ENCODE measurements around the gene RRM1. TPM values are rescaled to one million over a fixed set of nuclear protein-coding genes. Genes with fewer than 3 reads are reported as not detected.

Gene RRM1
- total RNA-seq, 1 experiment from 2014 or later, result 138 TPM

DNA sequence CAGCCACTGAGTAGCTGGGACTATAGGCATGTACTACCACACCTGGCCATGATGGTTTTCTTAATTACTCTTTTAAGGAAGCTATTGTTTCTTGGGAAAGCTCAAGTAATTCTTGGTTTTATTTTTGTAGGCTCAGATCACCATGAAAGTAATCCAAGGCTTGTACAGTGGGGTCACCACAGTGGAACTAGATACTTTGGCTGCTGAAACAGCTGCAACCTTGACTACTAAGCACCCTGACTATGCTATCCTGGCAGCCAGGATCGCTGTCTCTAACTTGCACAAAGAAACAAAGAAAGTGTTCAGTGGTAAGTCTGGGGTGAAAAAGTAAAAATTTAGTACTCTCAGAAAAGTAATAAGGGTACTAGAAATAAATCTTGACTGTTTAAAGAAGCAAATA is 11.3 kb downstream of the RRM1 start:
- Histone ChIP-seq H4K5ac (ENCODE audit: insufficient read length, low read depth, low read length) (no peak overlapping the region), H3K23ac (ENCODE audit: insufficient read length, low read depth, low read length) (no peak overlapping the region), H3K27ac (ENCODE audit: insufficient read length, low read depth, low read length) (no peak overlapping the region), H3K79me2 (ENCODE audit: insufficient read depth, low read length) (no peaks in the 10 kb centered on the region), H3K27me3 (ENCODE audit: insufficient read depth, low read length) (no peaks in the 10 kb centered on the region), H2AFZ (ENCODE audit: low read length) (no peak overlapping the region), H2BK120ac (ENCODE audit: low read depth, low read length, poor library complexity, severe bottlenecking) (no peak overlapping the region), H3K79me1 (ENCODE audit: insufficient read depth, low read depth, low read length, poor library complexity, severe bottlenecking) (no peaks in the 10 kb centered on the region), H4K8ac (replicated peaks; ENCODE audit: insufficient read length, low read depth, low read length) (no peak overlapping the region), H3K18ac (ENCODE audit: insufficient read length, low read depth, low read length) (no peak overlapping the region), H2BK5ac (ENCODE audit: insufficient read length, low read length) (no peak overlapping the region), H4K91ac (ENCODE audit: insufficient read length, low read depth, low read length) (no peak overlapping the region), H3K4ac (ENCODE audit: low read depth, low read length) (no peak overlapping the region), H2BK20ac (ENCODE audit: low read depth, low read length, poor library complexity, severe bottlenecking) (no peak overlapping the region), H3K9ac (ENCODE audit: extremely low read depth, insufficient read length, low read length) (no peak overlapping the region), H3K56ac (ENCODE audit: insufficient read length, low read depth, low read length) (no peak overlapping the region), H4K20me1 (ENCODE audit: control insufficient read depth, insufficient read depth, insufficient read length) (no peaks in the 10 kb centered on the region), H3K23me2 (ENCODE audit: insufficient read length, low read depth, low read length, poor library complexity, severe bottlenecking) (no peaks in the 10 kb centered on the region), H3K4me2 (ENCODE audit: insufficient read depth, insufficient read length, low read length) (no peak overlapping the region), H3K4me1 (ENCODE audit: insufficient read depth, low read length) (no peaks in the 10 kb centered on the region), H3K9me3 (ENCODE audit: control insufficient read depth, low read depth, low read length) (no peaks in the 10 kb centered on the region), H2BK12ac (ENCODE audit: insufficient read length, low read depth, low read length) (no peak overlapping the region), H2AK5ac (ENCODE audit: insufficient read length, low read length) (no peak overlapping the region), H3T11ph (ENCODE audit: low read length) (no peak overlapping the region), H2BK15ac (ENCODE audit: low read depth, low read length) (no peak overlapping the region), H3K14ac (ENCODE audit: insufficient read depth, low read length) (no peak overlapping the region)
- Mint-ChIP-seq H3K36me3 (ENCODE audit: insufficient read depth in 1 of 3, low read depth in 3 of 3) (peaks cover 6 to 59% (median 46%) of the 10 kb centered on the region in 3 experiments; a peak in 6 of 7 replicates), H3K27ac (0 out of 7 replicates have a peak overlapping the region, but pooled peaks of 1 of the 3 experiments have one; percentile 44), H3K4me3 (no peak overlapping the region), H3K4me1 (no peaks in the 10 kb centered on the region), H3K9me3 (no peaks in the 10 kb centered on the region), H3K27me3 (ENCODE audit: low read depth) (no peaks in the 10 kb centered on the region)
- TF ChIP-seq, protein P1, sequence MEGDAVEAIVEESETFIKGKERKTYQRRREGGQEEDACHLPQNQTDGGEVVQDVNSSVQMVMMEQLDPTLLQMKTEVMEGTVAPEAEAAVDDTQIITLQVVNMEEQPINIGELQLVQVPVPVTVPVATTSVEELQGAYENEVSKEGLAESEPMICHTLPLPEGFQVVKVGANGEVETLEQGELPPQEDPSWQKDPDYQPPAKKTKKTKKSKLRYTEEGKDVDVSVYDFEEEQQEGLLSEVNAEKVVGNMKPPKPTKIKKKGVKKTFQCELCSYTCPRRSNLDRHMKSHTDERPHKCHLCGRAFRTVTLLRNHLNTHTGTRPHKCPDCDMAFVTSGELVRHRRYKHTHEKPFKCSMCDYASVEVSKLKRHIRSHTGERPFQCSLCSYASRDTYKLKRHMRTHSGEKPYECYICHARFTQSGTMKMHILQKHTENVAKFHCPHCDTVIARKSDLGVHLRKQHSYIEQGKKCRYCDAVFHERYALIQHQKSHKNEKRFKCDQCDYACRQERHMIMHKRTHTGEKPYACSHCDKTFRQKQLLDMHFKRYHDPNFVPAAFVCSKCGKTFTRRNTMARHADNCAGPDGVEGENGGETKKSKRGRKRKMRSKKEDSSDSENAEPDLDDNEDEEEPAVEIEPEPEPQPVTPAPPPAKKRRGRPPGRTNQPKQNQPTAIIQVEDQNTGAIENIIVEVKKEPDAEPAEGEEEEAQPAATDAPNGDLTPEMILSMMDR (conservative IDR thresholded peaks at IDR 0.05), result no peak
- DNase-seq, result no peak
- no CpG with 5 or more reads among the region's 1 CpG for WGBS (ENCODE audit: extremely low coverage, insufficient read length, low lambda C conversion rate)
